B cell (primary cell): ENCODE results near the gene RBM43. TPM values are rescaled to one million over a fixed set of nuclear protein-coding genes. Genes with fewer than 3 reads are reported as not detected.

Experiments
- ATAC-seq: fragments of 200-7000 bp; cut with Tn5 transposase; one replicate; pipeline ENCODE4 v1.10.0; 2021; ENCODE audit warnings: low read depth, mild to moderate bottlenecking, moderate number of reproducible peaks, moderate library complexity
- CTCF ChIA-PET: fragments of 350-600 bp; sonication (Branson Sonifier 250); formaldehyde crosslinking; loops from one replicate; lab custom pipeline; 2021; ENCODE audit warnings: antibody characterized with exemption, inconsistent platforms; lab: Charles Lee
- POLR2A ChIA-PET: fragments of 350-600 bp; sonication (Branson Sonifier 250); formaldehyde crosslinking; loops from one replicate; lab custom pipeline; 2021; ENCODE audit warnings: antibody characterized with exemption; lab: Charles Lee
- DNase-seq: peaks from one replicate; pipeline ENCODE4 v3.0.0; 2013
- H2AFZ ChIP-seq: 2 replicates; pipeline ENCODE4 v1.6.1; 2012; ENCODE audit warnings: mild to moderate bottlenecking, low read depth, low read length; ENCODE audit not compliant: insufficient read depth, poor library complexity, severe bottlenecking
- H3K27ac ChIP-seq, 2 donors: 1 replicate in 1 of 2; 2 replicates in 1 of 2; pipeline ENCODE4 v1.5.1; 2012 to 2013; ENCODE audit warnings: low read length in 2 of 2, mild to moderate bottlenecking in 2 of 2, moderate library complexity in 1 of 2
- H3K27me3 ChIP-seq, 4 experiments: fragments of 200-600 bp in 1 of 4; sonication (generic) in 1 of 4; replicated peaks in 1 of 4; 1 replicate in 2 of 4; 2 replicates in 2 of 4; pipeline versions ENCODE4 v1.6.1 to v1.7.0; 2013 to 2016; ENCODE audit warnings: low read length in 3 of 4, mild to moderate bottlenecking in 2 of 4, mixed read lengths in 1 of 4, moderate library complexity in 1 of 4; ENCODE audit not compliant: insufficient read depth in 4 of 4, control insufficient read depth in 3 of 4; ENCODE audit errors: control extremely low read depth in 1 of 4
- H3K36me3 ChIP-seq, 2 experiments: replicated peaks in 1 of 2; 1 replicate in 1 of 2; 2 replicates in 1 of 2; pipeline versions ENCODE4 v1.6.1 to v1.7.1; 2013; ENCODE audit warnings: low read length in 1 of 2; ENCODE audit not compliant: insufficient read depth in 2 of 2, control insufficient read depth in 1 of 2; ENCODE audit errors: control extremely low read depth in 1 of 2, extremely low read depth in 1 of 2
- H3K4me1 ChIP-seq, 2 donors: fragments of 200-600 bp in 1 of 2; sonication (generic) in 1 of 2; 1 replicate in 1 of 2; 2 replicates in 1 of 2; pipeline versions ENCODE4 v1.5.1 to v1.6.1; 2013 to 2017; ENCODE audit warnings: low read length in 2 of 2; ENCODE audit not compliant: control insufficient read depth in 2 of 2, insufficient read depth in 2 of 2
- H3K4me2 ChIP-seq: replicated peaks from 2 replicates; pipeline ENCODE3; 2012; ENCODE audit warnings: mild to moderate bottlenecking, low read depth, low read length; ENCODE audit not compliant: poor library complexity, severe bottlenecking
- H3K4me3 ChIP-seq, 5 experiments: fragments of 200-600 bp in 1 of 5; sonication (generic) in 1 of 5; 1 replicate in 3 of 5; 2 replicates in 2 of 5; pipeline versions ENCODE4 v1.5.1 to v1.7.0; 2011 to 2016; ENCODE audit warnings: low read length in 4 of 5, mild to moderate bottlenecking in 4 of 5, low read depth in 2 of 5, control low read depth in 1 of 5, moderate library complexity in 1 of 5; ENCODE audit not compliant: insufficient read depth in 1 of 5; ENCODE audit errors: control extremely low read depth in 1 of 5, extremely low read depth in 1 of 5
- H3K79me2 ChIP-seq: fragments of 200-600 bp; sonication (generic); one replicate; pipeline ENCODE4 v1.6.0; 2016; ENCODE audit warnings: low read length; ENCODE audit not compliant: control insufficient read depth, insufficient read depth
- H3K9ac ChIP-seq: fragments of 200-600 bp; sonication (generic); 2 replicates; pipeline ENCODE4 v1.6.1; 2017; ENCODE audit warnings: mild to moderate bottlenecking, low read length, moderate library complexity
- H3K9me3 ChIP-seq, 3 donors: one replicate each; pipeline versions ENCODE4 v1.6.1 to v1.7.1; 2013; ENCODE audit warnings: low read length in 2 of 3; ENCODE audit not compliant: control insufficient read depth in 2 of 3, insufficient read depth in 1 of 3; ENCODE audit errors: control extremely low read depth in 1 of 3
- H4K20me1 ChIP-seq: 2 replicates; pipeline ENCODE4 v1.6.0; 2012; ENCODE audit warnings: mild to moderate bottlenecking, low read length; ENCODE audit not compliant: insufficient read depth, control insufficient read depth, poor library complexity, severe bottlenecking
- H3K27ac Mint-ChIP-seq: one replicate; pipeline ENCODE4 v1.8.0; 2021; ENCODE audit warnings: mixed read lengths
- H3K27me3 Mint-ChIP-seq: one replicate; pipeline ENCODE4 v1.8.0; 2021; ENCODE audit warnings: mixed read lengths
- H3K4me1 Mint-ChIP-seq: one replicate; pipeline ENCODE4 v1.8.0; 2021; ENCODE audit warnings: mixed read lengths
- H3K4me3 Mint-ChIP-seq: one replicate; pipeline ENCODE4 v1.8.0; 2021; ENCODE audit warnings: mixed read lengths
- H3K9me3 Mint-ChIP-seq: one replicate; pipeline ENCODE4 v1.8.0; 2022; ENCODE audit warnings: mixed read lengths; ENCODE audit not compliant: insufficient read depth
- CTCF ChIP-seq: fragments of 200-600 bp; IDR thresholded peaks from one replicate; pipeline ENCODE4 v1.8.0; 2022; ENCODE audit warnings: antibody characterized with exemption, mild to moderate bottlenecking
- EZH2 ChIP-seq: IDR thresholded peaks from 2 replicates; pipeline ENCODE4 v1.6.1; 2012; ENCODE audit warnings: borderline replicate concordance, low read depth, mild to moderate bottlenecking, moderate library complexity, low read length; ENCODE audit not compliant: insufficient read depth, poor library complexity, severe bottlenecking
- WGBS: methylation state at CpG from one replicate; pipeline ENCODE4 v1.1.5; 2013; ENCODE audit warnings: missing lambda C conversion rate; ENCODE audit not compliant: insufficient coverage; 5-methylcytosine and 5-hydroxymethylcytosine counted together
- intact Hi-C: fragments of 100-400 bp; cut with micrococcal nuclease; formaldehyde crosslinking; loops from one replicate; pipeline ENCODE4 v1.10.0; 2022
- polyA plus RNA-seq: library from polyadenylated mRNA; depleted of rRNA; stranded (reverse); fragments of >200 nt; gene quantifications from 2 replicates; pipeline ENCODE4 v1.2.3, GENCODE V29; 2012
- total RNA-seq, 2 donors: library from RNA; stranded (reverse); fragments of 120-200 nt in 1 of 2; gene quantifications; 1 replicate in 1 of 2; 2 replicates in 1 of 2; pipeline versions ENCODE4 v1.2.3 to v1.2.4, GENCODE V29; 2013 to 2022

Gene RBM43
- total and polyA plus RNA-seq, 2 donors (not counting 1 experiment from before 2014, with no cell fraction given): 4.8 to 8.4 TPM

- H3K36me3 ChIP-seq: peaks cover 0 to 4% of the 10 kb centered on the region in 2 experiments
- H4K20me1 ChIP-seq: peaks cover 26% of the 10 kb centered on the region
- TF ChIP-seq CTCF (no peak), EZH2 (no peak)
- DNase-seq (no peak), ATAC-seq (no peak)
- no peak overlapping the region for H2AFZ ChIP-seq
- H3K4me1 ChIP-seq: peaks cover 27 to 31% of the 10 kb centered on the region in 2 donors
- peak overlapping the region in 1 of 2 donors; percentile 97 for H3K27ac ChIP-seq
- H3K4me3 Mint-ChIP-seq: peak overlapping the region; percentile 94
- peaks cover 41% of the 10 kb centered on the region for H3K4me1 Mint-ChIP-seq
- peak overlapping the region; percentile 76 for H3K4me2 ChIP-seq
- peak overlapping the region; percentile 22 to 97 (median 77) for H3K4me3 ChIP-seq
- H3K9ac ChIP-seq: no peak overlapping the region
- ChIA-PET CTCF (interaction anchor here (2.8 kb wide), 1 partner anchor 48 kb away, joined by 13 read pairs; no protein-coding TSS in a partner anchor), POLR2A (interaction anchor here (0.6 kb wide), 2 partner anchors 490 to 1430 kb away, joined by 3 read pairs; partner anchors contain the start of gene PRPF40A)
- H3K79me2 ChIP-seq: peaks cover 59% of the 10 kb centered on the region
- H3K27me3 ChIP-seq: no peaks in the 10 kb centered on the region
- H3K27ac Mint-ChIP-seq: peak overlapping the region; percentile 97
- no peaks in the 10 kb centered on the region for H3K27me3 Mint-ChIP-seq
- H3K9me3 Mint-ChIP-seq: no peaks in the 10 kb centered on the region
- WGBS: no CpG with 5 or more reads among the region's 5 CpGs
- intact Hi-C loops: loop anchor here (5.0 kb wide), 1 partner anchor 540 kb away; the partner anchor contains the start of gene ARL5A
- no peaks in the 10 kb centered on the region for H3K9me3 ChIP-seq
Observed at GRCh38 chr2:151287513-151288250, 26.0 kb upstream of the RBM43 start.

GRCh38 chr2:151282401-151282800 lies 20.7 kb upstream of the RBM43 start:
- Mint-ChIP-seq H3K27me3 (no peaks in the 10 kb centered on the region), H3K9me3 (no peaks in the 10 kb centered on the region), H3K27ac (no peak overlapping the region), H3K4me3 (no peak overlapping the region), H3K4me1 (peaks cover 22% of the 10 kb centered on the region)
- POLR2A ChIA-PET: no interaction called here
- intact Hi-C loops: no loop called here
- Histone ChIP-seq H3K36me3 (peaks cover 24 to 44% of the 10 kb centered on the region in 2 experiments), H3K9ac (no peak overlapping the region), H2AFZ (no peak overlapping the region), H3K4me2 (no peak overlapping the region), H4K20me1 (peaks cover 15% of the 10 kb centered on the region), H3K27me3 (no peaks in the 10 kb centered on the region), H3K4me1 (peaks cover 5 to 11% of the 10 kb centered on the region in 2 donors), H3K27ac (no peak overlapping the region), H3K79me2 (peaks cover 39% of the 10 kb centered on the region), H3K9me3 (no peaks in the 10 kb centered on the region), H3K4me3 (no peak overlapping the region)
- WGBS: no CpG with 5 or more reads among the region's 4 CpGs
- DNase-seq (no peak), ATAC-seq (no peak)
- no peak for TF ChIP-seq EZH2
- TF ChIP-seq CTCF: no peak
- CTCF ChIA-PET: no interaction called here
